ENCODE results near the gene FAAH2. TPM values are rescaled to one million over a fixed set of nuclear protein-coding genes. Genes with fewer than 3 reads are reported as not detected.

FAAH2 gene, protein sequence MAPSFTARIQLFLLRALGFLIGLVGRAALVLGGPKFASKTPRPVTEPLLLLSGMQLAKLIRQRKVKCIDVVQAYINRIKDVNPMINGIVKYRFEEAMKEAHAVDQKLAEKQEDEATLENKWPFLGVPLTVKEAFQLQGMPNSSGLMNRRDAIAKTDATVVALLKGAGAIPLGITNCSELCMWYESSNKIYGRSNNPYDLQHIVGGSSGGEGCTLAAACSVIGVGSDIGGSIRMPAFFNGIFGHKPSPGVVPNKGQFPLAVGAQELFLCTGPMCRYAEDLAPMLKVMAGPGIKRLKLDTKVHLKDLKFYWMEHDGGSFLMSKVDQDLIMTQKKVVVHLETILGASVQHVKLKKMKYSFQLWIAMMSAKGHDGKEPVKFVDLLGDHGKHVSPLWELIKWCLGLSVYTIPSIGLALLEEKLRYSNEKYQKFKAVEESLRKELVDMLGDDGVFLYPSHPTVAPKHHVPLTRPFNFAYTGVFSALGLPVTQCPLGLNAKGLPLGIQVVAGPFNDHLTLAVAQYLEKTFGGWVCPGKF
- 1 to 10 TPM; 1.7 to 5.1 TPM for total RNA-seq
- 0.51 TPM for polyA plus RNA-seq (ENCODE audit: insufficient read depth, low read depth, low replicate concordance)
- long read RNA-seq, donor 1 = 0 reads
- long read RNA-seq, donor 2 = 0 reads

- Histone ChIP-seq H3K4me1 (no peaks in the 10 kb centered on the region), H3K4me3 (peak within 1 kb of the TSS in 1 of 2 donors; percentile 36)
- DNase-seq = peak; percentile 20
Measured at GRCh38 chrX:57286507-57287251, at the start of gene FAAH2. Gene FAAH2 (plus strand): TSS chrX:57286706. CDS start chrX:57286826, 120 bp downstream.

DNA sequence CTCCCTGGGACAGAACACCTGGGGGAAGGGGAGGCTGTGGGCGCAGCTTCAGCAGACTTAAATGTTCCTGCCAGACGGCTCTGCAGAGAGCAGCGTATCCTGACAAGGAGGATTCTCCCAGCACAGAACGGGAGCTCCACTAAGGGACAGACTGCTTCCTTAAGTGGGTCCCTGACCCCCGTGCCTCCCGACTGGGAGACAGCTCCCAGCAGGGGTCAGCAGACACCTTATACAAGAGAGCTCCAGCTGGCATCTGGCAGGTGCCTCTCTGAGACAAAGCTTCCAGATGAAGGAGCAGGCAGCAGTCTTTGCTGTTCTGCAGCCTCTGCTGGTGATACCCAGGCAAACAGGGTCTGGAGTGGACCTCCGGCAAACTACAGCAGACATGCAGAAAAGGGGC, 44.5 kb upstream of the FAAH2 start:
- WGBS, 2 donors = 50 to 71% methylated on average over 1 to 4 of the region's 7 CpGs
- no peak overlapping the region for H3K4me3 ChIP-seq
- intact Hi-C loops (cut with DNase I; ENCODE audit: low total_unique reads) = no loop called here
- no peaks in the 10 kb centered on the region for H3K36me3 ChIP-seq (ENCODE audit: low read depth, missing control alignments)
- H3K4me1 ChIP-seq = no peaks in the 10 kb centered on the region
- H3K27me3 ChIP-seq = no peaks in the 10 kb centered on the region
- no peaks in the 10 kb centered on the region for H3K9me3 ChIP-seq
- TF ChIP-seq CTCF (IDR thresholded peaks at IDR 0.05) = no peak
- TF ChIP-seq POLR2A (IDR thresholded peaks at IDR 0.05) = no peak
- DNase-seq = no peak
- H3K27ac ChIP-seq = no peak overlapping the region

More at GRCh38 chrX:57286507-57287251, at the start of gene FAAH2:
- Histone ChIP-seq H3K36me3 (ENCODE audit: low read depth, missing control alignments) (no peaks in the 10 kb centered on the region), H3K9me3 (no peaks in the 10 kb centered on the region), H3K27me3 (no peaks in the 10 kb centered on the region), H3K27ac (no peak within 1 kb of the TSS)
- 4% methylated on average over 15 to 22 of the region's 22 CpGs for WGBS, 2 donors
- intact Hi-C loops (cut with DNase I; ENCODE audit: low total_unique reads) = no loop called here
- TF ChIP-seq CTCF (IDR thresholded peaks at IDR 0.05) = no peak
- TF ChIP-seq POLR2A (IDR thresholded peaks at IDR 0.05) = no peak

DNA sequence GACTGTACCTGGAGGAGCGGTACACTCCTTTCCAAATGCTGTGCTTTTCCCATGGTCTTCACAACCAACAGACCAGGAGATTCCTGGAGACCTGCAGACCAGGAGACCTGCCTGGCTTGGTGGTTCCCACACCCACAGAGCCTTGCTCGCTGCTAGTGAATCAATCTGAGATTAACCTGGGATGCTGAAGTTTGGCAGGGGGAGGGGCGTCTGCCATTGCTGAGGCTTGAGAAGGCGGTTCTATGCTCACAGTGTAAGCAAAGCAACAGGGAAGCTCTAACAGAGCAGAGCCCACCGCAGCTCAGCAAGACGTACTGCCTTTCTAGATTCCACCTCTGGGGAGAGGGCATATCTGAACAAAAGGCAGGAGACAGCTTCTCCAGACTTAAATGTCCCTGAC, 34.5 kb upstream of the FAAH2 start:
- Histone ChIP-seq H3K36me3 (ENCODE audit: low read depth, missing control alignments) (no peaks in the 10 kb centered on the region), H3K4me1 (no peaks in the 10 kb centered on the region), H3K27ac (no peak overlapping the region), H3K9me3 (no peaks in the 10 kb centered on the region), H3K27me3 (no peaks in the 10 kb centered on the region), H3K4me3 (no peak overlapping the region)
- intact Hi-C loops (cut with DNase I; ENCODE audit: low total_unique reads) = no loop called here
- no peak for DNase-seq
- WGBS, 2 donors = 62% methylated on average over 6 of the region's 6 CpGs; no CpG with 5 or more reads in 1 of the 2 donors
- TF ChIP-seq POLR2A (IDR thresholded peaks at IDR 0.05) = no peak
- no peak for TF ChIP-seq CTCF (IDR thresholded peaks at IDR 0.05)

DNA sequence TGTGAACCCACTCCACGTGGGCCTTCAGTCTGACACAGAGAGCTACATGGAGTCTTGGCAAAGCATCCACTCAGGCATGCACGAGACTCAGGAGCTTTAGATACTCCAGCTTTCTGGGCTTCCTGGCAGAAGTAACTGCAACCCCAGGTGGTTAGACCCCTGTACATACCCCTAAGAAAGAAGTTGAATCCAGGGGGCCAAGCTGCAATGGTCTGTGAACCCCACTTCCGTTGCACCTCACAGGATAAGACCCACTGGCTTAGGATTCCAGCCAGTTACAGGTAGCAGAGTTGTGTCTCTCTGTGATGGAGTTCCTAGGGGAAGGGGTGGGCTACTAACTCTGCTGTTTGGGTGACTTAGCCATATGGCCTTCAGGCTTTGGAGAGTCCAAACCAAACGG, 21.4 kb upstream of the FAAH2 start:
- no peak overlapping the region for H3K4me3 ChIP-seq
- H3K9me3 ChIP-seq = no peaks in the 10 kb centered on the region
- no peaks in the 10 kb centered on the region for H3K36me3 ChIP-seq (ENCODE audit: low read depth, missing control alignments)
- 75% methylated on average over 4 of the region's 4 CpGs; no CpG with 5 or more reads in 1 of the 2 donors for WGBS, 2 donors
- no peaks in the 10 kb centered on the region for H3K27me3 ChIP-seq
- intact Hi-C loops (cut with DNase I; ENCODE audit: low total_unique reads) = no loop called here
- no peak overlapping the region for H3K27ac ChIP-seq
- H3K4me1 ChIP-seq = no peaks in the 10 kb centered on the region
- no peak for DNase-seq
- TF ChIP-seq CTCF (IDR thresholded peaks at IDR 0.05) (no peak), POLR2A (IDR thresholded peaks at IDR 0.05) (no peak)

Data from testis (tissue), 5 donors.